Small intestine (tissue), 7 donors: Measurements from ENCODE around the gene DCHS1. TPM values are rescaled to one million over a fixed set of nuclear protein-coding genes. Genes with fewer than 3 reads are reported as not detected.

Experiments used
- DNase-seq, 2 donors: peaks; one replicate each; pipeline versions ENCODE4 v3.0.0 to v3.0.0-alpha.2; 2013
- FAIRE-seq: peaks from 2 replicates; lab custom pipeline; 2012; peaks lifted over from hg19 to GRCh38; lab: Jason Lieb, UNC
- H3K27ac ChIP-seq, 3 donors: one replicate each; pipeline ENCODE4 v1.5.1; 2013; ENCODE audit warnings: low read length in 2 of 3, mild to moderate bottlenecking in 2 of 3, control low read depth in 1 of 3, inconsistent platforms in 1 of 3, low read depth in 1 of 3, moderate library complexity in 1 of 3
- H3K27me3 ChIP-seq, 3 donors: one replicate each; pipeline ENCODE4 v1.6.1; 2013; ENCODE audit warnings: low read length in 3 of 3, inconsistent platforms in 1 of 3; ENCODE audit not compliant: control insufficient read depth in 3 of 3, insufficient read depth in 3 of 3
- H3K36me3 ChIP-seq, 3 donors: one replicate each; pipeline ENCODE4 v1.6.1; 2013; ENCODE audit warnings: low read length in 3 of 3, inconsistent platforms in 1 of 3, low read depth in 1 of 3, mild to moderate bottlenecking in 1 of 3, moderate library complexity in 1 of 3; ENCODE audit not compliant: control insufficient read depth in 3 of 3, insufficient read depth in 2 of 3
- H3K4me1 ChIP-seq, 3 donors: one replicate each; pipeline ENCODE4 v1.6.1; 2013; ENCODE audit warnings: low read length in 2 of 3, inconsistent platforms in 1 of 3, low read depth in 1 of 3, mild to moderate bottlenecking in 1 of 3, moderate library complexity in 1 of 3; ENCODE audit not compliant: control insufficient read depth in 3 of 3, insufficient read depth in 2 of 3
- H3K4me3 ChIP-seq, 3 donors: one replicate each; pipeline ENCODE4 v1.5.1; 2013; ENCODE audit warnings: low read length in 3 of 3, control low read depth in 1 of 3, inconsistent platforms in 1 of 3, low read depth in 1 of 3, mild to moderate bottlenecking in 1 of 3, moderate library complexity in 1 of 3
- H3K9me3 ChIP-seq, 2 donors: one replicate each; pipeline ENCODE4 v1.6.1; 2013; ENCODE audit warnings: low read depth in 1 of 2, low read length in 1 of 2; ENCODE audit not compliant: control insufficient read depth in 2 of 2, insufficient read depth in 1 of 2
- WGBS, 3 donors: extraction: QIAGEN DNeasy Blood & Tissue Kit; methylation state at CpG; one replicate each; pipeline ENCODE4 v1.1.7; 2013; 5-methylcytosine and 5-hydroxymethylcytosine counted together
- polyA plus RNA-seq, 4 donors: library from polyadenylated mRNA; stranded (reverse) in 3 of 4; unstranded in 1 of 4; fragments of 200-250 nt in 3 of 4; fragments of 120-200 nt in 1 of 4; gene quantifications; one replicate each; pipeline versions ENCODE4 v1.2.1 to v1.2.3, GENCODE V29; 2013
- donor health status: healthy with polysubstance abuse.
- donor health status: control.
- donor health status: control.
- donor health status: Bipolar disorder and iron deficiency.
- donor health status: healthy.

DCHS1 gene
- polyA plus RNA-seq, 4 donors, result under 0.01 to 10.7 (median 3.6) TPM

GRCh38 chr11:6654281-6655019 lies 1.2 kb downstream of the DCHS1 start:
- DNase-seq (no peak), FAIRE-seq (no peak)
- Histone ChIP-seq H3K9me3 (no peaks in the 10 kb centered on the region), H3K4me1 (peaks cover 0 to 3% (median under 1%) of the 10 kb centered on the region in 3 donors), H3K4me3 (peak overlapping the region in 1 of 3 donors; percentile 55), H3K27ac (peak overlapping the region in 2 of 3 donors; percentile 55 to 71), H3K27me3 (peaks cover 0 to 58% (median 0%) of the 10 kb centered on the region in 3 donors), H3K36me3 (peaks cover 0 to 3% (median 0%) of the 10 kb centered on the region in 3 donors)
- WGBS, 3 donors, result 52 to 55% (median 54%) methylated on average over 9 of the region's 9 CpGs

- no peak overlapping the region for H3K4me3 ChIP-seq
- no peaks in the 10 kb centered on the region for H3K9me3 ChIP-seq
- peaks cover 0 to 3% (median 0%) of the 10 kb centered on the region in 3 donors for H3K36me3 ChIP-seq
- H3K27me3 ChIP-seq, result peaks cover 0 to 55% (median 0%) of the 10 kb centered on the region in 3 donors
- peaks cover 0 to 3% (median 3%) of the 10 kb centered on the region in 3 donors for H3K4me1 ChIP-seq
- WGBS, 3 donors, result 87 to 95% (median 92%) methylated on average over 2 of the region's 2 CpGs
- DNase-seq, result no peak
- no peak overlapping the region for H3K27ac ChIP-seq
- FAIRE-seq, result no peak
Measured at GRCh38 chr11:6653656-6654055, 2.0 kb downstream of the DCHS1 start.

GRCh38 chr11:6653097-6653496 lies 2.5 kb downstream of the DCHS1 start:
- Histone ChIP-seq H3K4me1 (peaks cover 0 to 6% (median 3%) of the 10 kb centered on the region in 3 donors), H3K4me3 (no peak overlapping the region), H3K36me3 (peaks cover 0 to 3% (median 0%) of the 10 kb centered on the region in 3 donors), H3K9me3 (no peaks in the 10 kb centered on the region), H3K27me3 (peaks cover 0 to 55% (median 0%) of the 10 kb centered on the region in 3 donors), H3K27ac (no peak overlapping the region)
- WGBS, 3 donors, result 89 to 96% (median 91%) methylated on average over 1 of the region's 1 CpG
- DNase-seq (no peak), FAIRE-seq (no peak)

- H3K4me1 ChIP-seq, result peaks cover 0 to 13% (median 4%) of the 10 kb centered on the region in 3 donors
- H3K9me3 ChIP-seq, result no peaks in the 10 kb centered on the region
- WGBS, 3 donors, result 66 to 73% (median 70%) methylated on average over 3 of the region's 3 CpGs
- no peak overlapping the region for H3K4me3 ChIP-seq
- no peak for FAIRE-seq
- DNase-seq, result no peak
- H3K27ac ChIP-seq, result no peak overlapping the region
- H3K27me3 ChIP-seq, result peaks cover 0 to 53% (median 0%) of the 10 kb centered on the region in 3 donors
- peaks cover 0 to 3% (median 0%) of the 10 kb centered on the region in 3 donors for H3K36me3 ChIP-seq
Measured at GRCh38 chr11:6652182-6652581, 3.4 kb downstream of the DCHS1 start.

- H3K36me3 ChIP-seq, result peaks cover 0 to 3% (median 0%) of the 10 kb centered on the region in 3 donors
- no peak overlapping the region for H3K4me3 ChIP-seq
- FAIRE-seq, result no peak
- H3K4me1 ChIP-seq, result peaks cover 0 to 20% (median 6%) of the 10 kb centered on the region in 3 donors
- peaks cover 0 to 41% (median 0%) of the 10 kb centered on the region in 3 donors for H3K27me3 ChIP-seq
- no peaks in the 10 kb centered on the region for H3K9me3 ChIP-seq
- no peak overlapping the region for H3K27ac ChIP-seq
- no peak for DNase-seq
- WGBS, 3 donors, result 35 to 60% (median 49%) methylated on average over 6 of the region's 6 CpGs
Measured at GRCh38 chr11:6650980-6651379, 4.6 kb downstream of the DCHS1 start.

GRCh38 chr11:6650104-6650503 lies 5.5 kb downstream of the DCHS1 start:
- no peak overlapping the region for H3K4me3 ChIP-seq
- H3K27me3 ChIP-seq, result peaks cover 0 to 37% (median 0%) of the 10 kb centered on the region in 3 donors
- H3K9me3 ChIP-seq, result no peaks in the 10 kb centered on the region
- H3K27ac ChIP-seq, result no peak overlapping the region
- peaks cover 0 to 3% (median 0%) of the 10 kb centered on the region in 3 donors for H3K36me3 ChIP-seq
- DNase-seq (no peak), FAIRE-seq (no peak)
- peaks cover 0 to 20% (median 6%) of the 10 kb centered on the region in 3 donors for H3K4me1 ChIP-seq

GRCh38 chr11:6648501-6648900 lies 7.1 kb downstream of the DCHS1 start:
- WGBS, 3 donors, result 58 to 74% (median 63%) methylated on average over 1 of the region's 1 CpG
- peaks cover 0 to 18% (median 6%) of the 10 kb centered on the region in 3 donors for H3K4me1 ChIP-seq
- no peak overlapping the region for H3K4me3 ChIP-seq
- no peak overlapping the region for H3K27ac ChIP-seq
- peaks cover 0 to 21% (median 0%) of the 10 kb centered on the region in 3 donors for H3K27me3 ChIP-seq
- DNase-seq, result no peak
- H3K9me3 ChIP-seq, result no peaks in the 10 kb centered on the region
- FAIRE-seq, result no peak
- peaks cover 0 to 3% (median 0%) of the 10 kb centered on the region in 3 donors for H3K36me3 ChIP-seq

GRCh38 chr11:6647836-6648235 lies 7.8 kb downstream of the DCHS1 start:
- WGBS, 3 donors, result 87 to 100% (median 91%) methylated on average over 2 of the region's 2 CpGs
- H3K27me3 ChIP-seq, result peaks cover 0 to 16% (median 0%) of the 10 kb centered on the region in 3 donors
- peaks cover 0 to 18% (median 6%) of the 10 kb centered on the region in 3 donors for H3K4me1 ChIP-seq
- DNase-seq (no peak), FAIRE-seq (no peak)
- H3K36me3 ChIP-seq, result peaks cover 0 to 3% (median 0%) of the 10 kb centered on the region in 3 donors
- H3K27ac ChIP-seq, result peak overlapping the region in 2 of 3 donors; percentile 75 to 78
- H3K4me3 ChIP-seq, result no peak overlapping the region
- H3K9me3 ChIP-seq, result no peaks in the 10 kb centered on the region
